MM.1S (cell line): ENCODE measurements around the gene JPH4.

Experiments
- DNase-seq: peaks from one replicate; pipeline ENCODE4 v3.0.0-alpha.2; 2015
- H2AFZ ChIP-seq: fragments of 300-600 bp; sonication (generic); 2 replicates; pipeline ENCODE4 v1.6.0; 2016; ENCODE audit warnings: antibody characterized with exemption, low read length
- H3F3A ChIP-seq: fragments of 300-600 bp; sonication (generic); 2 replicates; pipeline ENCODE4 v1.6.1; 2016; ENCODE audit warnings: mild to moderate bottlenecking, antibody characterized with exemption, low read length, moderate library complexity, mixed read lengths; ENCODE audit not compliant: insufficient read depth
- H3K27ac ChIP-seq: fragments of 300-600 bp; sonication (generic); 2 replicates; pipeline ENCODE4 v1.5.1; 2016; ENCODE audit warnings: mild to moderate bottlenecking, low read length
- H3K27me3 ChIP-seq: fragments of 300-600 bp; sonication (generic); replicated peaks from 2 replicates; pipeline ENCODE4 v1.6.0; 2016; ENCODE audit warnings: low read length; ENCODE audit not compliant: insufficient read depth
- H3K36me3 ChIP-seq: fragments of 300-600 bp; sonication (generic); replicated peaks from 2 replicates; pipeline ENCODE4 v1.6.1; 2016; ENCODE audit warnings: mild to moderate bottlenecking, low read length, mixed read lengths; ENCODE audit not compliant: insufficient read depth
- H3K4me1 ChIP-seq: fragments of 300-600 bp; sonication (generic); 2 replicates; pipeline ENCODE4 v1.6.1; 2016; ENCODE audit warnings: low read length, mixed read lengths
- H3K4me2 ChIP-seq: fragments of 300-600 bp; sonication (generic); 2 replicates; pipeline ENCODE4 v1.6.0; 2016; ENCODE audit warnings: low read depth, low read length
- H3K4me3 ChIP-seq: fragments of 300-600 bp; sonication (generic); 2 replicates; pipeline ENCODE4 v1.5.1; 2016; ENCODE audit warnings: low read length, mixed read lengths
- H3K79me2 ChIP-seq: fragments of 300-600 bp; sonication (generic); 2 replicates; pipeline ENCODE4 v1.6.1; 2016; ENCODE audit warnings: mixed run types, low read length, mixed read lengths
- H3K9ac ChIP-seq: fragments of 300-600 bp; sonication (generic); 2 replicates; pipeline ENCODE4 v1.6.1; 2016; ENCODE audit warnings: low read length, mixed read lengths
- H3K9me2 ChIP-seq: fragments of 300-600 bp; sonication (generic); replicated peaks from 2 replicates; pipeline ENCODE4 v1.6.1; 2016; ENCODE audit warnings: mild to moderate bottlenecking, low read length, mixed read lengths; ENCODE audit not compliant: insufficient read depth
- H3K9me3 ChIP-seq: fragments of 300-600 bp; sonication (generic); replicated peaks from 2 replicates; pipeline ENCODE4 v1.6.1; 2016; ENCODE audit warnings: mild to moderate bottlenecking, low read length, mixed read lengths; ENCODE audit not compliant: insufficient read depth
- H4K20me1 ChIP-seq: fragments of 300-600 bp; sonication (generic); 2 replicates; pipeline ENCODE4 v1.6.1; 2016; ENCODE audit warnings: mild to moderate bottlenecking, low read length, moderate library complexity, mixed read lengths; ENCODE audit not compliant: insufficient read depth
- CTCF ChIP-seq: fragments of 300-600 bp; sonication (generic); IDR thresholded peaks from 2 replicates; pipeline ENCODE4 v1.5.1; 2016; ENCODE audit warnings: antibody characterized with exemption, low read length, mixed read lengths
- EZH2 ChIP-seq: fragments of 300-600 bp; sonication (generic); optimal IDR thresholded peaks from 2 replicates; pipeline ENCODE3; 2017; ENCODE audit warnings: low read depth, mild to moderate bottlenecking, antibody characterized with exemption, low read length, mixed read lengths
- EZH2phosphoT487 ChIP-seq: fragments of 300-600 bp; sonication (generic); IDR thresholded peaks from 2 replicates; pipeline ENCODE4 v1.6.1; 2018; ENCODE audit warnings: antibody characterized with exemption, low read length

The JPH4 gene

GRCh38 chr14:23571701-23572523 lies 6.7 kb downstream of the JPH4 start:
- no peaks in the 10 kb centered on the region for H3K9me2 ChIP-seq
- H3K9me3 ChIP-seq: no peaks in the 10 kb centered on the region
- no peaks in the 10 kb centered on the region for H3K27me3 ChIP-seq
- H3K9ac ChIP-seq: no peak overlapping the region
- no peaks in the 10 kb centered on the region for H3F3A ChIP-seq
- no peak overlapping the region for H3K4me2 ChIP-seq
- H3K79me2 ChIP-seq: 0 out of 2 replicates have a peak, but pooled peaks cover 3% of the 10 kb centered on the region
- no peak for DNase-seq
- no peak overlapping the region for H2AFZ ChIP-seq
- H3K36me3 ChIP-seq: no peaks in the 10 kb centered on the region
- TF ChIP-seq EZH2phosphoT487: no peak
- no peak overlapping the region for H3K27ac ChIP-seq
- H3K4me3 ChIP-seq: no peak overlapping the region
- H4K20me1 ChIP-seq: no peaks in the 10 kb centered on the region
- no peaks in the 10 kb centered on the region for H3K4me1 ChIP-seq

- Histone ChIP-seq H3K9ac (no peak overlapping the region), H3K4me3 (no peak overlapping the region), H3K9me3 (no peaks in the 10 kb centered on the region), H3K27me3 (no peaks in the 10 kb centered on the region), H3K4me2 (no peak overlapping the region), H3K4me1 (no peaks in the 10 kb centered on the region), H3K79me2 (0 out of 2 replicates have a peak, but pooled peaks cover 8% of the 10 kb centered on the region), H3F3A (no peaks in the 10 kb centered on the region), H2AFZ (no peak overlapping the region), H3K9me2 (no peaks in the 10 kb centered on the region), H3K36me3 (no peaks in the 10 kb centered on the region), H3K27ac (no peak overlapping the region), H4K20me1 (no peaks in the 10 kb centered on the region)
- DNase-seq: no peak
- TF ChIP-seq CTCF (no peak), EZH2phosphoT487 (no peak)
Observed at GRCh38 chr14:23570806-23571483, 7.6 kb downstream of the JPH4 start.

- Histone ChIP-seq H4K20me1 (no peaks in the 10 kb centered on the region), H3K9ac (no peak overlapping the region), H3K4me3 (no peak overlapping the region), H3K27ac (no peak overlapping the region), H3K27me3 (no peaks in the 10 kb centered on the region), H3K4me1 (no peaks in the 10 kb centered on the region), H2AFZ (no peak overlapping the region), H3F3A (no peaks in the 10 kb centered on the region), H3K9me3 (no peaks in the 10 kb centered on the region), H3K36me3 (no peaks in the 10 kb centered on the region), H3K79me2 (0 out of 2 replicates have a peak, but pooled peaks cover 8% of the 10 kb centered on the region), H3K4me2 (no peak overlapping the region), H3K9me2 (no peaks in the 10 kb centered on the region)
- no peak for DNase-seq
- TF ChIP-seq EZH2phosphoT487: no peak
- TF ChIP-seq EZH2: no peak
- TF ChIP-seq CTCF: no peak
Observed at GRCh38 chr14:23569443-23570151, 9.0 kb downstream of the JPH4 start.
